Left forelimb (tissue), 1 donor: ENCODE results near the gene MNAT1.
"Not testable (repeated sequence)": the region's sequence is repeated elsewhere in the genome, so short reads cannot be mapped to it uniquely, and the experiment has no call there.

Source experiments
- DNase-seq: peaks from one replicate; pipeline ENCODE4 v3.0.0-alpha.2; 2018; ENCODE audit warnings: low spot score

MNAT1 gene

DNA sequence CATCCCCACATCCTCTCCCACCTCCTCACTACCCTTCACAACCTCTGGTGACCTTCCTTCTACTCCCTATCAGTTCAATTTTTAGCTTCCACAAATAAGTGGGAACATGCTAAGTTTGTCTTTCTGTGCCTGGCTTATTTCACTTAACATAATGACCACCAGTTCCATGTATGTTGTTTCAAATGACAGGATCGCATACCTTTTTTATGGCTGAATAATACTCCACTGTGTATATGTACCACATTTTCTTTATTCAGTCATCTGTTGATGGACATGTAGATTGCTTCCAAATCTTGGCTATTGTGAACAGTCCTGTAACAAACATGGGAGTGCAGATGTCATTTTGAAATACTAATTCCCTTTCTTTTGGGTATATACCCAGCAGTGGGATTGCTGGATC, 147.7 kb downstream of the MNAT1 start:
- no peak for DNase-seq

GRCh38 chr14:60884134-60884533, 149.6 kb downstream of the MNAT1 start:
- DNase-seq: no peak

- DNase-seq: not testable (repeated sequence)
Measured at GRCh38 chr14:60890636-60891035, 156.1 kb downstream of the MNAT1 start.

DNA sequence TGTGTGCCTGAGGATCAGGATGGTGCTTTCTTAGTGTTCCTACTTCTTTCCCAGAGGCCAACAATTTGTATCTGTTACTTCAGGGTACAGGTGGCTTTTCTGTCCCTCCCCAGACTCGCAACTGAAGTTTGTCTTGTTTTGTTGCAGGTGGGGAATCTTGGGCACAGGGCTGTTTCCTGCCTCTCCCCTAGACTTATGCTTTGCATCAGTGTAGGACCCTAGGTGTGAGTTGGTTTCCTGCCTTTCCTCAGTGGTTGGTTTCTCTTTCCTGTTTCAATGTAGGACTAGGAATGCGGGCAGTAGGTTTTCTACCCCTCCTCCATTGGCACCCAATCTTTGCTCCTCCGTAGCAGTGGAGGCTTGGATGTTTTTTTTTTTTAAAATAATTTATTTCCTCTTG, 159.3 kb downstream of the MNAT1 start:
- no peak for DNase-seq

DNA sequence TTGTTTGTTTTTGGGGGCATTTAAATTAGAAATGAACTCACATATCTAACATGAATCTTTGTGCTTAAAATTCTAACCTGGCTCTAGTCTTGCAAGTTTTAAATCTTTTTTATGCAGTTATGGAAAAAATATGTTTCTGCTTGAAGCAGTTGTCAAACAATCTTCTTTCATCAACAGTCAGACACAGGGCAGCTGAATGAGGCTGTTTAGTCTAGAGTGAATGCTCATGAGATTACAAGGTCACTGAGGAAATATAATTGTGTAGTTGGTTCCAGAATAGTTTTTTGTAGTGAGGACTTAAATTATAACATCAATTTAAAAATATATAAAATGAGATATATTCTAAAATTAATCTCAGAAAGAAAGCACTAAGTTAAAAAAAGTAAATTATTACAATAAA, 169.8 kb downstream of the MNAT1 start:
- no peak for DNase-seq

GRCh38 chr14:60905923-60906322, 171.4 kb downstream of the MNAT1 start:
- DNase-seq: no peak

DNA sequence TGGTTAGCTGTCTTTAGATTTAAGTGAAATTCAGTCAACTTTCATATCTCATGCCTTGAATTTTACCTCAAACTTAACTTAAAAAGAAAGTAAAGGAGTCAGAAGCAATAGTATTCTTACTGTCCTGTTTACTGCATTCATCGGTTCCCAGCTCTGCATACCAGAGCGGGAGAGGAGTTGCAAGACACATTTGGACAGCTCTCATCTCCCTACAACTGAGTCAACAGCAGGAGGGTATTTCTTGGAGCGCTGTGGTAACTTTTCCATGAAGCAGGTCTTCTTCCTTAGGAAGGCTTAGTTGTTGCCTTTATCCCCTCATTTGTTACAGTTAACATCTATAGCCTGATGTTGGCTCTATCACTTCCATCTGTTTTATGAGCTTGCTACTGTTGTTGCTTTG, 181.2 kb downstream of the MNAT1 start:
- no peak for DNase-seq

DNA sequence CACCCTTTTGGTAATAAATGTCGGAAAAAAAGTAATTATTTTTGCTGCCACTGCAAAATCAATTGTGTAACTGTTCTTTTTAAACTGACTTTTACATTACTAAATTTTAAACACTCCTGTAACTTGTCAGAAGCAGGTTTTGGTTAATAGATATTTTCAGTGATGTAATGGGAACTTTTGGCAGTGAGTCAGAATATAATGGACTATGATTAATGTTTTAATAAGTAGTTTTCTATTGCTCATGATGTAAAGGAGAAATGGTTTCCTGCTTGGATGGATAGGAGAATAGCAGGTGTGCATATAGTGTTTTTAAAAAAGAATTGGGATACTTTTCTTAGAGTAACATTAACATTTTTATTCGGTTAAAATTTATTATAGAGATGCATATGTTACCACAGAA, 187.5 kb downstream of the MNAT1 start:
- DNase-seq: no peak

GRCh38 chr14:60925286-60925685, 190.7 kb downstream of the MNAT1 start:
- no peak for DNase-seq

- DNase-seq: no peak
Measured at GRCh38 chr14:60926002-60926401, 191.4 kb downstream of the MNAT1 start.

GRCh38 chr14:60931218-60931617, 196.7 kb downstream of the MNAT1 start:
- DNase-seq: no peak

GRCh38 chr14:60933920-60934655, 199.5 kb downstream of the MNAT1 start:
- no peak for DNase-seq

- no peak for DNase-seq
Measured at GRCh38 chr14:60935319-60935718, 200.8 kb downstream of the MNAT1 start.

GRCh38 chr14:60943637-60944032, 209.1 kb downstream of the MNAT1 start:
- DNase-seq: no peak

- DNase-seq: no peak
Measured at GRCh38 chr14:60944204-60944603, 209.6 kb downstream of the MNAT1 start.

DNA sequence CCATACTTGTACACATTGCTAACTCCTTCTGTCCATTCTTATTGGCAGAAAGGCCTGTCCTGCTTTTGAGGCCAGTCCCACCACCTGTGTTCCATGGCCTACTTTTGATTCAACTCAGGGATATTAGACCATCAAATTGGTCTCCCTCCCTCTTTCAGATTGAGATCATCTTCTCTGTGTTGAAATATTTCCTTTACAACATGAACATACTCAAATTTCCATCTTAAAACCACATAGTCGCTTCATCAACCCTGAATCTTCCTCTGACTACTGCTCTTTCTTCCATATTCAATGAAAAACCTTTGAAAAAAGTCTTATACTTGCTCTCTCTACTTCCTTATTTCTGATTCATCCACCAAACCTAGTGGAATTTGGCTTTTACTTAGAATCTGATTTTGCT, 211.4 kb downstream of the MNAT1 start:
- no peak for DNase-seq

- no peak for DNase-seq
Measured at GRCh38 chr14:60946773-60947172, 212.2 kb downstream of the MNAT1 start.

GRCh38 chr14:60951776-60952435, 217.3 kb downstream of the MNAT1 start:
- no peak for DNase-seq

GRCh38 chr14:60956202-60956601, 221.6 kb downstream of the MNAT1 start:
- DNase-seq: no peak

GRCh38 chr14:60956632-60957031, 222.1 kb downstream of the MNAT1 start:
- DNase-seq: no peak

- DNase-seq: no peak
Measured at GRCh38 chr14:60958146-60958545, 223.6 kb downstream of the MNAT1 start.

DNA sequence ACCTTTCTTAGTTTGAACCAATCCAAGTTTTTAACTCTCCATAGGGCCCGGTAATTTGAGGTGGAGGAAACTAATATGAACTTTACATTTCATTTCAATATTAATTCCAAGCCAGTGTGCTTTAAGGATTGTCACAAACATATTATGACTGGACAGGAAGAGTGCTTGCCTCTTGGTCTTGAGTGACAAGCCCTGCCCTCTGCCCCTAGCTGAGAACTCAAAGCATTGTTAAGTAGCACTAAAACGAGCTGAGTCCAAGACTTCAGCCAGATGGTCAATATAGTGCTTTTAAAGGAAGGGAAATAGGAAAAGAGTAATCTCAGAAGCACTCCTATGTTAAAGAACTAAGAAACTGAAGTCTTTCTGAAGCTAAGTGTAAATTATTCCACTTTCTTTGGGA, 229.2 kb downstream of the MNAT1 start:
- no peak for DNase-seq

- no peak for DNase-seq
Measured at GRCh38 chr14:60964904-60965303, 230.3 kb downstream of the MNAT1 start.

GRCh38 chr14:60965402-60965801, 230.8 kb downstream of the MNAT1 start:
- no peak for DNase-seq
